ENCODE results near the gene CNTN1.
A peak's percentile ranks its signal among the peaks of the same experiment; 100 is the strongest.
"Not testable (repeated sequence)": the region's sequence is repeated elsewhere in the genome, so short reads cannot be mapped to it uniquely, and the experiment has no call there.

The CNTN1 gene

DNA sequence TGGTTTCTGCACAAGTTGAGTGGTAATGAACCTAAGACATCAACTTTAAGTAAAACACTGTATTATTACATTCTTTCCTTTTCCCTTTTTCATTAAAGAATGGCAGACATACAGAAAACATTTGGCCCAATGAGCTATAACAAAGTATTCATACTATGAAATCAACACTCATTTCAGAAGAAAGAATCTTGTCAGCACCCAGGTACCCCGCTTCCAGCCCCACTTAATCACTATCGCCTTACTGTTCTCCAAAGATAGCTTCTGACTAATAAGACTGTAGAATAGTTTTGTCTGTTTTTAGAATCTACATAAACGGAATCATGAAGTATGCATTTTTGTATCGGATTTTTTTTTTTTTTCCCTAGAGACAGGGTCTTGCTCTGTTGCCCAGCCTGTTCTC, 9.5 kb downstream of the CNTN1 start:
- DNase-seq (ENCODE audit: low spot score) = no peak

DNA sequence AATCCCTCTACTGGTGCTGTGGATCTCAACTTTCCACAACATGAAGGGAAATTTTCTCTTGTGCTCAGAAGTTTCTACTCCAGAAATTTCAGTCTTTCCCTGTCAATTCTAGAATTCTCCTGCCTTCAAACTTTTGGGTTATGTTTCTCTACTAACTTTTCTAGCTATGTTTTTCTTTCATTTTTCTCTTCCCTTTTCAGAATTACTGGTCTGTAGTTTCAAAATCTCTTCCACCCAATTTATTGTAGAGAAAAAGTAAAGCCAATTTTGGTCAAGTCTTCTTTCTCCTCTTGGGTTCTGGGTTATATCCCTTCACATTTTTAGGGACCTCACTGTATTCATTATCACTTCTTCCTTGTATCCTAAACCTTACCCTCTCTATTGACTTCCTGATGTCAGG, 18.9 kb downstream of the CNTN1 start:
- DNase-seq (ENCODE audit: low spot score) = no peak

DNA sequence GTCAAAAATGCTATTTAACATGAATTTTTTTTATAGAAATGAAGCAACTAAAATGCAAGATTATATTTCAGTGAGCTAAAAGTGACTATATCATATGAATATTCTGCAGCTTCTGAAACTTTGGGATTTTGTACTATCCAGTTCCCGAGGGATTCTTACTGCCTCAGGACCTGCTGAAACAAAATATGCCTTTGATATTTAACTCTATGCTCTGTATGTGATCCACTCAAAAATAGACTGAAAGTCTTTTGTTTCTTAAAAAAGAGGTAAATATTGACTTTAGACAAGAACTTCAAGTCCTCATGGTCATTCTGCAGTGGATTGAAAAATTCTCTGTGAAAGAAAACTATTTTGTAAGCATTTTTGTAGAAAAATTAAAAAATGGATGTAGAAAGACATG, 22.4 kb downstream of the CNTN1 start:
- DNase-seq (ENCODE audit: low spot score) = no peak

DNA sequence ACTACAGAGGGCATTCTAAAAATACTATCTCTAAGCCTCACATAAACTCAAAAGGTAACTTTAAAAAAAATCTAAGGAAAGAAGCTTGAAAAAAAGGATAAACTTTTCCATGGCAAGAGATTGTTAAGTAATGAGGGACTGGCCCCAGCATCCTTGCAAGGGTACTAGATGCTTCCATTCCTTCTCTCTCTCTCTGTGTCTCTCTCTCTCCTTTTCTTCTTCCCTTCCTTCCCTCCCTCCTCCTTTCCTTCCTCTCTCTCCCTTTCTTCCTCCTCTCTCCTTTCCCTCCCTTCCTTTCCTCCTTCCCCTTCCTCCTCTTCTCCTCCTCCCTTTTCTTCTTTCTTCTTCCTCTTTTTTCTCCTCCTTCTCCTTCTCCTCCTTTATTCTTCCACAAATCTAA, 23.8 kb downstream of the CNTN1 start:
- DNase-seq (ENCODE audit: low spot score) = no peak

DNA sequence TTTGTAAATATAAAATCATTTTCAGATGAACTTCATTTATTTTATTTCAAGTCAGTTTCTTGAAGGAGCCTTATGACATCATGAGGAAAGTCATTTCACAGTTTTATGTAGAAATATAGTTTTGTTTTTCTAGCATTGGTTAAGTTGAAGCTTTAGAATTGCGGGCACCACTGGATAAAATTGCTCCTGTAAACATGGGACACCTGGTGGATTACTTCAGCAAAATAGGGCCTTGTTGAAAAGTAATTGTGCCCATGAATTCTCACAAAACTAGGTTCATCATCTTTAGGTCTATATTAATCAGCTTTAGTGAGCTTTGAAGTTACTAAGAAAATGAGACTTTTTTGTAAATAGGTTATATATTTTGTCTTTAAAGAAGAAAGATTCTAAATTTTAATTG, 25.3 kb downstream of the CNTN1 start:
- DNase-seq (ENCODE audit: low spot score) = no peak

DNA sequence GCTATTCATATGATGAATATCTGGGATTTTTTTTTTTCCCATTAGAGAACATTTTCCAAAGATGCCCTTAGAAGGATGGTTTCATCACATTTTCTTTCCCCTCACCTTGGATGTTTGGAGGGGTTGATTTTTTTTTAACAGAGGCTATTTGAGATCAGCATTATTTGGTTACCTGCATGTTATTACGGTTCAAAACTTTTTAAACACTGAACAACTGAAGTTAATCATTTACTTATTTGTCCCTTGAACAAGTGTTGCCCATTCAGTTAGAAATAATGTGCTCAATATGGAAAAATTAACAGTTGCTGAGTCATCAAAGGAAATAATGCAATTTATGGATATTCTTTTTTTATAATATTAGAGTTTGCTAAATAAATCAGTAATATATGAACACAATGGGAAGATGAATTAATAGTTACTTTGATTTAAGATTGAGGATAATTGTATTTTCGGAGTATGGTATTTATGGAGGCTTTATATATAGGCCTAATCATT, 26.7 kb downstream of the CNTN1 start:
- DNase-seq (ENCODE audit: low spot score) = peak; percentile 6

DNA sequence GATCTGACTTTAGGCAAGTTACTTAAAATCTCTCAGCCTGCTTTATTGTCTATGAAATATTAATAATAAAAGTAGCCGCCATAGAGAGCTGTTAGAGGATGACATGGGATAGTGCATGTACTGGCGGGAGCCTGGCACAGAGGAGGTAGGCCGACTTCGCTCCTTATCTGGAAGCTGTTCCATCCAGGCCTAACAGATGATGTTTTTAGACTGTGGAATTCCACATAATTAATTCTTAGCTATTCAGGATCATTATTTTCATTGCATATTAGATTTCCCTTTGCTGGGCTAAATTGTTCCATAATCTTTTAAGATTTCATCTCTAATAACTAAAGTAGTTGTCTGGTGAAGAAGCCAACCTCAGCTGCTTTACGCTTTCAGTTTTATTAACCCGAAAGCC, 30.8 kb downstream of the CNTN1 start:
- no peak for DNase-seq (ENCODE audit: low spot score)

DNA sequence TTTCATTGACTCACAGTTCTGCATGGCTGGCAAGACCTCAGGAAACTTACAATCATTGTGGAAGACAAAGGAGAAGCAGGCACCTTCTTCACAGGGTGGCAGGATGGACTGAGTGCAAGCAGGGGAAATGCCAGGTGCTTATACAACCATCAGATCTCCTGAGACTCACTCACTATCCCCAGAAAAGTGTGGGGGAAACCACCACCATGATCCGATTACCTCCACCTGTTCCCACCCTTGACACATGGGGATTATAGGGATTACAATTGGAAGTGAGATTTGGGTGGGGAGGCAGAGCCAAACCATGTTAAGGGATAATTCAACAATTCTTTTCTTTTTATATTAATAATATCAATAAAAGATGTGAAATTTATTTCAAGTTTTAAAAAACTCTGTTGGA, 34.1 kb downstream of the CNTN1 start:
- DNase-seq (ENCODE audit: low spot score) = no peak

DNA sequence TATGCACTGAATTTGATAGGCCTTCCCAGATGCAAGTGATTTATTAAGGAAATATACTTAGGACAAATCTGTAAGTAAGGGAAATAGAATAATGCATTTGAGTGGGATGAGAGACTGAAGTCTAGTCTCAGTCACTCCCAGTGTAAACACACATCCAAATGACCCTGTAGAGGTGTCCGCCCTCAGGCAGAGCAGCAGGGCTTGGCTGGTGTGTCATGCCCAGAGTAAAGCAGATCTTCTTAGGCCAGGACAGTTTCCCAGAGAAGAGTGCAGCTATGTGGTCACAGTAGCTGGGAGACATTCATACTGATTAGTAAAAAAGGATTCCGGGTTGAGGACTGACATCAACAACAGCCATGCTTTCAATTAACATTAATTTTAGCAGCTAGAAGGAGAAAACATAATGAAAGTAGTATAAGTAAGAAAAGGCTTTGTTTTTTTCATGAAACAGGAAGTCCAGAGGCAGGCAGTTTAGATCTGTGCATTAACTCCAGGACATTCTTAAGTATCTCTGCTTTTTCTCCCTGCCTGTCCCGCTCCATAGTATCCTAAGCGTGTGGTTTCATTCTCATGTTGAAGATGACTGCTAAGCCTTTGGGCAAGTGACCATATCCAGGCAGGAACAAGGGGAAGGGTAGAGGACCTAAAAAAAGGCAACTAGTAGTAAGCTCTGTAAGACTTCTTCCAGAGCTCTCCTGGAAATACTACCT, 35.7 kb downstream of the CNTN1 start:
- peak; percentile 32 for DNase-seq (ENCODE audit: low spot score)

DNA sequence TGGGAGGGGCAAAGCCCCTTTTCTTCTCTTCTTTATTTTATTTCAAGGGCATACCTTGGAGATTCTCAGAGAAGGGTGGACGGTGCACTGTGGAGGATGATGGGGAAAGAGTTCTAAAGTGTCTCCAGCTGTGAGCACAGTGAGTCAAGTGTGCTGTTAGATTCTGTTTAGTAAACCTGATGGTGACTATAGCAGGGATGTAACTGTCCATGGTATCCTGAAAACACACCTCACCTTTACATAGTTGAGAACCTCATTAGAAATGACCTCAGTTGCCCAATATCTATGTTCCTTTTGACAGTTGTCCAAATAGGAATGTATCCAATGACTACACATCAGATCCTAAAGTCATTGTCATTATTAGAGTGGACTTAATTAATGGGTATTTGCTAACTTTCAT, 38.0 kb downstream of the CNTN1 start:
- no peak for DNase-seq (ENCODE audit: low spot score)

DNA sequence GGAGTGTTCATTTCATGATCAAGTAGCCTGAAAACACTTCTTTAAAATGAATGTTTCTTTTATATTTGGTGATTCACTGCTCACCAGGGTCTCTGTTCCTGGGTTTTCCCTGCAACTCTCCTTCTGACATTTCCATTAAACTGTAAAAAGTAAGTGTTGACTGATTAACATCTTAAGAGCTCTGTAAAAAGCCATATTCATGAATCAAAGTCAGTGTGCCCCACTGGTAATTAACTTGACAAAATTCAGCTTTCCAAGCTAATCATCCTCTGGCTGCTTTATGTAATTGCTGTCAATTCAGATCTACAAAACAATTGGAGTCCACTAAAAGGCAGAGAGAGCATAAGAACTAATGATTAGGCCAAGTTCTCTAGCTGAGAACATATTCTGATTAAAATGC, 41.6 kb downstream of the CNTN1 start:
- no peak for DNase-seq (ENCODE audit: low spot score)

DNA sequence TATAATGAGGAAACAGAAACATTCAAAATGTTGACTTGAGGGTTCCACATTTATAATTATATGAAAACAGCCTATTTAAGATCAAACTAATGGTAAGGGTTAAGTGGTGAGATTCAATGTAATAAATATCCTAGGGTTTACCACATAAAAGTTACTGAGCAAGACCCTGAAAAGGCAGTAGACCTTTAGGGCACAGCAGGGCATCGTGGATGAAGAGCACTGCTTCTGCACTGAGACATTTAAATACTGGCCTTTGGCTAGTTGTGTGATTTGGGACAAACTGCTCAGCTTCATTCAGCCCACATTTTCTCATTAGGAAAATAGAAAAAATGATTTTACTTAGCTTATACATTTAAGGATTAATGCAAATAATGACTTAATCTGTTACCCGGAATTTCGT, 42.0 kb downstream of the CNTN1 start:
- DNase-seq (ENCODE audit: low spot score) = no peak

DNA sequence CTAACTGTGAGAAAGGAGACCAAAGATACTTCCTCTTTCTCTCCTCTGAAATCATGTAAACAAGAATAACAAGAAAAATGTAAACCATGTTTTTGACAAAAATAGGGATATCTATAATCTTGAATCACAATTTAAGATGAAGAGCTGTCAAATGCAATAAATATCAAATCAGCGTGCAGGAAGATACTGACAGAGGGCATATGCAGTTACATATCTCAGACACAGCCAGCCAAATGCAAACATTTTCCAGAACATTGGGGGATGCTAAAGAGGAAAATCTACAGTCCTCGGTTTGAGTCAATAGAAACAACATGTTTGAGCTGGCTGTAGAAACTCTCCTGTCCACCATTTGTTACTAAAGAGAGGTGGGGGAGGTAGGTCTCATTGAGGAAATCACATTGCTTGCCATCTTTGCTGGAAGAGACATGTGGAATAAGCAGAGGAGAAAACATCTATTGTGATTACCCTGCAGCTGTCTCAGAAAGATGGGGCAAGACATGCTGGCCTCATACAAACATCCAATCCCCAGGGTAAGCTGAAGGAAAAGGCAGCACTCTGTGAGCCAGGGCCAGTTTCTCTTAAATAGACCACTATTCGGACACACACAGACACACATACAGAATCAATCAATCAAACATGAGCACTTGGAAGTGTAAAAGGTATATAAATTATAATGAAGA, 43.5 kb downstream of the CNTN1 start:
- DNase-seq (ENCODE audit: low spot score) = no peak

DNA sequence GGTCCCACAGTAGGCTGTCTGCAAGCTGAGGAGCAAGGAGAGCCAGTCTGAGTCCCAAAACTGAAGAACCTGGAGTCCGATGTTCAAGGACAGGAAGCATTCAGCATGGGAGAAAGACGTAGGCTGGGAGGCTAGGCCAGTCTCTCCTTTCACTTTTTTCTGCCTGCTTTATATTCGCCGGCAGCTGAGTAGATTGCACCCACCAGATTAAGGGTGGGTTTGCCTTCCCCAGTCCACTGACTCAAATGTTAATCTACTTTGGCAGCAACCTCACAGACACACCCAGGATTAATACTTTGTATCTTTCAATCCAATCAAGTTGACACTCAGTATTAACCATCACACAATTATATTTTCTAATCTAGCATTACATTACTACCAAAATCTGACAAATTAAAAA, 45.2 kb downstream of the CNTN1 start:
- DNase-seq (ENCODE audit: low spot score) = not testable (repeated sequence)

DNA sequence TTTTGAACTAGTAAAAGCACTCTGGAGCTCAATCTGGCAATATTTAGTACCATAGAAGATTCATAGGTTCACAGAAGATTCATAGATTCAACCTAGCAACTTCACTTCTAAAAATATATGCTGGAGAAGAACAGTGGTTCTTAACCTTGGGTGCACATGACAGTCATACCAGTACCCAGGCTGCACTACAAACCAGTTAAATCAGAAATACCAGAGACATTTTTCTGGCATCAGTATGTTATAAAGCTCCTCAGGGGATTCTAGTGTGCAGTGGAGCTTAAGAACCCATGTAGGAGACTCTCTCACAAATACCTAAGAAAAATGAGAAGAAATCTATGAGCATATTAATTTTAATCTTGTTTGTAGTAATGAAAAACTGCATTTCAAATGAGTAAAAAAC, 46.6 kb downstream of the CNTN1 start:
- DNase-seq (ENCODE audit: low spot score) = no peak

DNA sequence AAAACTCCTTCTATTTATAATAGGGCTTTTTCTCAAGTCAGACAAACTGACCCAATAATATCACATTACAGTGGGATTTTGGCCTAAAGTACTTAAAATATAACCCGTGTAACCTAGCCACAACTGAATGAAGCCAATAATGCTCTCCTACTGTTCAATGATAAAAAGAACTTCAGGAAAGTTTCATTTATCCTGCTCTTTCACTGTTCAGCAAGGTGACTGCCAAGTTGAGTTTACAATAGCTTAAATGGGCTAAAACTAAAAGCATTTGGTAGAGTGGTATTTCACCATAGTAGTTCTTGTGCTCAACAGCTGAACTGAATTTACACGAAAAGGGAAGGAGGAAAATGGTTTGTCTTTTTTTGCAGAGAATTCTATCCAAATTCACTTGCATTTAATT, 49.8 kb downstream of the CNTN1 start:
- no peak for DNase-seq (ENCODE audit: low spot score)

DNA sequence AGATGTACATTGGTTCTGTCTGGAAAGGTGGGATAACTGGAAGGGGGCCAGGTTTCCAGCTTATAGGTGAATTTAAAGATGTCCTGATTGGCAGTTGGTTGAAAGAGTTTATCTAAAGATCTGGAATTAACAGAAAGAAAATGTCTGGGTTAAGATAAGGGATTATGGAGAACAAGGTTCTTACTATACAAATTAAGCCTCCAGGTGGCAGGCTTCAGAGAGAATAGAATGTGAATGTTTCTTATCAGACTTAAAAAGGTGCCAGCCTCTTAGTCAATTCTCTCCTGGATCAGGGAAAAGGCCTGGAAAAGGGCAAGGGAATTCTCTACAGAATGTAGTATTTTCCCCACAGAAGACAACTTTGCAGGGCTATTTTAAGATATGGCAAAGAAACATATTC, 53.1 kb downstream of the CNTN1 start:
- no peak for DNase-seq (ENCODE audit: low spot score)

DNA sequence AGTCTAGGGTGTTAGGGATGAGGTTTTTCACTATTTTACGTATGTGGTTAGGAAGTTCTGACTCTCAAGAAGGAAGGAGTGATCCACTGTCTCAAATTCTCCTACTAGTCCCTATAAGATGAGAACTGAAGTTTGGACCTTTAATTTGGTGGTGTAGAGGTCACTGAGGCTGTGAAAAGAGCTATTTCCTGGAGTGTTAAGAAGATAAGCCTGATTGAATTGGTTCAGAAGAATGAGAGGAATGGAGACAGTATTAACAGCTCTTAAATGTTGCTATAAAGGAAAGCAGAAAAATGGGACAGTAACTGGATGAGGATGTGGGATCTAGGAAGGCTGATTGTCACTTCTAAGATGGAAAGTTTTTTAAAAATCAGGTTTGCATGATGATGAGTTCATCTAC, 57.6 kb downstream of the CNTN1 start:
- DNase-seq (ENCODE audit: low spot score) = no peak

DNA sequence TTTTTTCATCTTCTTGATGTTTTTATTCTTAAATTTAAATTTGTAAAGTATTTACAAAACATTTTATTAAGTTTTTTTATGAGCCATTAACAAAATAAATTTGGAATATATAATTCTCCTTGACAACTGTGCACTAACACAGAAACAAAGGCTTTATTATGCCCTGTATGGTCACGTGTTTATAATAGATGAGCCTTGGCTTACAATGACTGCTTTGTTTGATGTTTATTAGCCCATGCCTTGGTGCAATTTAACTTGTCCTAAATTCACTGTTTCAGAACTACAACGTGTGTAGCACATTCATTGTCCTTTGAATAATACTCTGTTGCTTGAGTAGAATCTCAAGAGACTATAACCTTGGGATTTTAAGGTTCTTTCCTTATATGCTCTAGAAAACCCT, 59.8 kb downstream of the CNTN1 start:
- DNase-seq (ENCODE audit: low spot score) = peak; percentile 25

DNA sequence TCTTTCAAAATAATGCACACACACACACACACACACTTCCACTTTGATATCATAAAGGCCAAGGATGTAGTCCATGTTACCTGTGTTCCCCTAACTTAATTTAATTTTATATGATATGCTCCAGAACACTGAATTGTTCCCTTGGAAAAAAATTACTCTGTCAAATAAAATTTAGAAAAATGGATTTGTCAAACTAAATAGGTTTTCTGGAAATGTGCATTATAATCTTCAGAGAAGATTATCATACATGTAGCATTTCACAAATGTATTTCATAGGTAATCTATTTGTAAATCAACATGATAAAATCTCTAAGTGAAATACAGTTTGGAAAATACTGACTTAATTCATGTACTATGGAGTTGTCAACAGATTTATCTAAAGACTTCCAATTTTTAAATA, 68.6 kb downstream of the CNTN1 start:
- DNase-seq (ENCODE audit: low spot score) = no peak

DNA sequence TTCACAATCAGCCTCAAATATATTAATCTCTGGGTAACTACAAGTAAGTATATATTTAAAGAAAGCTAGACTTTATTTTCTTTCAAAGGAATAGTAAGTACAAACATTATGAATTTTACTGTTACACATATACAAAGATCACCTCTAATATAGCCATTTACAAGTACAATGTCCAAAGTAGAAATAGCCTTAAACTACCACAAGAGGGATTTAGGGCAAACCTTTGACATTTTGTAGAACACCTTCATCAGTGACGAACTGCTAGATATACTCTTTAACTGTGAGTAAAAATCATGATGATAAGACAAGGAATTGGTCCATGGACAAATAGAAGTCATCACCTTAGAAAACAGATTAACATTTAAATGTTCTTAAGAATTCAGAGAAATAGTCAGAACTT, 69.8 kb downstream of the CNTN1 start:
- no peak for DNase-seq (ENCODE audit: low spot score)

DNA sequence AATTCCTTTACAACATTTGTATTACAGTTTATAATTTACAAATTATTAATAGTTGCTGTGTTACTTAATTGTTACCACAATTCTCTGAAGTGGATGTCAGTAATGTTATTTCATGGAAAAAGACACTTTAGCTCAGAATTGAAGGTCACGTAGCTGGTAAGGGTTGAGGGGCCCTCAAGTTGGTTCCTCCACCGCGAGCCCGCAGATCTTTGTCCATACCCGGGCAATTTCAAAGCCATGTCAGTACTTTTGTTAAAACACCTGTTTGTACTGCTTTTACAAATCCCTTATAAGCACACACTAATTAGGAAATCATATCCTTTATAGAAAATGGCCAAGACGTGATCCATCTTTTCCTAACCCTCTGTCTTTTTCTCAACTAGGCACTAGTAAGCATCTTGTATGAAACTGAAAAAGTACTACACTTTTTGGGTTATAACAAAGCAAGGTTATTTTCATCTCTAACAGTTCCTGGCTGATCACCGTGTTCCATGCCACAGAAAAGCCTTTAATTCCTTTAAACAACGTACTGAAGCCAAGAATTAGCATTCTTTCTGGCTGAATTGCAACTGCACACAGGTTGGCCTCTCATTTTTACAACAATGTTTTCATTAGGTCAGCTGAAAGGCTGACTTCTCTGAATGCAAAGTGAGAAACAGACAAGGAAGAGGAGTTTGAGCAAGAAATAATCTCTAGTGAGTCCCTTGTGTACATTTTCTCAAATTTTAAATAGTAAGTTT, 76.1 kb downstream of the CNTN1 start:
- no peak for DNase-seq (ENCODE audit: low spot score)

DNA sequence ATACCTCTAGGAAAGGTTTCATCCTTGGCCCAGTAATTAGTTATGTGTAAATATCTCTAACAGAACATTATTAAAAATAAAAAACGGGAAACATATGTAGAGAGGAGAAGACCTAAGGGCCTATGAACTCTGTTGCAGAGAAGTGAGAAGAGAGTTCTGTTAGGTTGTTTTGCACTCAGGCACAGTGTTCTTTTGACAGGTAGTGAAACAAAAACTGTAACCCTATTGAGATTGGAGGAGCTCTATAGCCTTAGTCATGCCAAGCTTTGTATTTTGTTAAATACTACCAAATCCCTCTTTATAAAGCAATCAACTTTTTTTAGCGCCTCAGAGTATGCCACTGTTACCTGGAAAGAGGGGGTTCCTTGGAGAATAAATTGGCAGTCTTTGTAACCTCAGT, 77.6 kb downstream of the CNTN1 start:
- DNase-seq (ENCODE audit: low spot score) = no peak
